ENCODE results near the gene SCFD1. TPM values are rescaled to one million over a fixed set of nuclear protein-coding genes. Genes with fewer than 3 reads are reported as not detected.

SCFD1 gene
- total and polyA plus RNA-seq, 10 of the 15 experiments (the other 5 are each of a cell fraction or from before 2014, with no cell fraction given), result 61.5 to 98.4 (median 82.5) TPM

GRCh38 chr14:30779210-30779609, 157.1 kb downstream of the SCFD1 start (continued):
- TF ChIP-seq ATF3 (IDR thresholded peaks at IDR 0.05; ENCODE audit: borderline replicate concordance, extremely low read depth, low read depth, low read length) (no peak), MEF2A (IDR thresholded peaks at IDR 0.05; ENCODE audit: insufficient read depth, low read depth, low read length) (peak; percentile 93), HDGF (IDR thresholded peaks at IDR 0.05) (no peak)
- TF ChIP-seq, protein P1, sequence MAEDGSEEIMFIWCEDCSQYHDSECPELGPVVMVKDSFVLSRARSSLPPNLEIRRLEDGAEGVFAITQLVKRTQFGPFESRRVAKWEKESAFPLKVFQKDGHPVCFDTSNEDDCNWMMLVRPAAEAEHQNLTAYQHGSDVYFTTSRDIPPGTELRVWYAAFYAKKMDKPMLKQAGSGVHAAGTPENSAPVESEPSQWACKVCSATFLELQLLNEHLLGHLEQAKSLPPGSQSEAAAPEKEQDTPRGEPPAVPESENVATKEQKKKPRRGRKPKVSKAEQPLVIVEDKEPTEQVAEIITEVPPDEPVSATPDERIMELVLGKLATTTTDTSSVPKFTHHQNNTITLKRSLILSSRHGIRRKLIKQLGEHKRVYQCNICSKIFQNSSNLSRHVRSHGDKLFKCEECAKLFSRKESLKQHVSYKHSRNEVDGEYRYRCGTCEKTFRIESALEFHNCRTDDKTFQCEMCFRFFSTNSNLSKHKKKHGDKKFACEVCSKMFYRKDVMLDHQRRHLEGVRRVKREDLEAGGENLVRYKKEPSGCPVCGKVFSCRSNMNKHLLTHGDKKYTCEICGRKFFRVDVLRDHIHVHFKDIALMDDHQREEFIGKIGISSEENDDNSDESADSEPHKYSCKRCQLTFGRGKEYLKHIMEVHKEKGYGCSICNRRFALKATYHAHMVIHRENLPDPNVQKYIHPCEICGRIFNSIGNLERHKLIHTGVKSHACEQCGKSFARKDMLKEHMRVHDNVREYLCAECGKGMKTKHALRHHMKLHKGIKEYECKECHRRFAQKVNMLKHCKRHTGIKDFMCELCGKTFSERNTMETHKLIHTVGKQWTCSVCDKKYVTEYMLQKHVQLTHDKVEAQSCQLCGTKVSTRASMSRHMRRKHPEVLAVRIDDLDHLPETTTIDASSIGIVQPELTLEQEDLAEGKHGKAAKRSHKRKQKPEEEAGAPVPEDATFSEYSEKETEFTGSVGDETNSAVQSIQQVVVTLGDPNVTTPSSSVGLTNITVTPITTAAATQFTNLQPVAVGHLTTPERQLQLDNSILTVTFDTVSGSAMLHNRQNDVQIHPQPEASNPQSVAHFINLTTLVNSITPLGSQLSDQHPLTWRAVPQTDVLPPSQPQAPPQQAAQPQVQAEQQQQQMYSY (CRISPR knock-in tag; IDR thresholded peaks at IDR 0.05), result no peak

Other genes with a start within 250 kb of the SCFD1 start
- 11.9 and 15.0 TPM in 2 replicates for gene G2E3, start 63.2 kb upstream of the SCFD1 start, total RNA-seq (2014; rRNA removed)
- gene G2E3, start 63.2 kb upstream of the SCFD1 start, total RNA-seq (2014; rRNA removed; fragmentation: Illumina TruSeq; extraction: Trizol), result 19.7 and 20.4 TPM in 2 replicates
- gene G2E3, start 63.2 kb upstream of the SCFD1 start, total RNA-seq (2021), result 20.1 and 22.6 TPM in 2 replicates
- 24.2 and 43.6 TPM in 2 replicates for gene G2E3, start 63.2 kb upstream of the SCFD1 start, polyA plus RNA-seq (2011; rRNA removed)
- 16.1 and 19.3 TPM in 2 replicates for gene G2E3, start 63.2 kb upstream of the SCFD1 start, polyA plus RNA-seq (2014; fragmentation: Illumina TruSeq; extraction: Trizol)
- 10 to 100 TPM; 15.0 to 38.0 TPM for gene G2E3, start 63.2 kb upstream of the SCFD1 start, polyA plus RNA-seq (2014; fragmentation: Nextera tagmentation; extraction: Ambion mirVana)
- gene G2E3, start 63.2 kb upstream of the SCFD1 start, polyA plus RNA-seq (2014; rRNA removed), result 8.8 and 10.0 TPM in 2 replicates
- gene G2E3, start 63.2 kb upstream of the SCFD1 start, polyA plus RNA-seq (2016; fragmentation: Nextera tagmentation; extraction: Ambion mirVana), result 10 to 100 TPM; 22.7 to 29.6 TPM